H9 (cell line): ENCODE results near the gene FAM13A. TPM values are rescaled to one million over a fixed set of nuclear protein-coding genes. Genes with fewer than 3 reads are reported as not detected.

ENCODE experiments used
- DNase-seq: peaks from one replicate; pipeline ENCODE4 v3.0.0-alpha.2; 2017
- H2AFZ ChIP-seq: one replicate; pipeline ENCODE4 v1.6.1; 2013; ENCODE audit warnings: mild to moderate bottlenecking, low read length, control low read depth, moderate library complexity
- H2AK5ac ChIP-seq: 2 replicates; pipeline ENCODE4 v1.6.1; 2013; ENCODE audit warnings: low read length, control low read depth, mixed read lengths; ENCODE audit not compliant: insufficient read length
- H2BK120ac ChIP-seq: one replicate; pipeline ENCODE4 v1.6.1; 2013; ENCODE audit warnings: low read depth, mild to moderate bottlenecking, low read length, control low read depth, inconsistent platforms; ENCODE audit not compliant: poor library complexity, severe bottlenecking
- H2BK12ac ChIP-seq: 2 replicates; pipeline ENCODE4 v1.6.1; 2013; ENCODE audit warnings: low read length, control low read depth, mixed read lengths, low read depth; ENCODE audit not compliant: insufficient read length
- H2BK15ac ChIP-seq: 2 replicates; pipeline ENCODE4 v1.6.1; 2013; ENCODE audit warnings: low read depth, low read length, control low read depth
- H2BK20ac ChIP-seq: one replicate; pipeline ENCODE4 v1.6.1; 2013; ENCODE audit warnings: low read depth, mild to moderate bottlenecking, low read length, control low read depth, inconsistent platforms; ENCODE audit not compliant: poor library complexity, severe bottlenecking
- H2BK5ac ChIP-seq: 2 replicates; pipeline ENCODE4 v1.6.1; 2013; ENCODE audit warnings: low read length, control low read depth, mixed read lengths; ENCODE audit not compliant: insufficient read length
- H3K14ac ChIP-seq: 2 replicates; pipeline ENCODE4 v1.6.1; 2013; ENCODE audit warnings: low read length, control low read depth; ENCODE audit not compliant: insufficient read depth
- H3K18ac ChIP-seq: 2 replicates; pipeline ENCODE4 v1.6.1; 2013; ENCODE audit warnings: low read depth, mild to moderate bottlenecking, mixed read lengths, low read length, control low read depth; ENCODE audit not compliant: insufficient read length
- H3K23ac ChIP-seq: 2 replicates; pipeline ENCODE4 v1.6.1; 2013; ENCODE audit warnings: low read length, control low read depth, mixed read lengths, low read depth; ENCODE audit not compliant: insufficient read length
- H3K23me2 ChIP-seq: 2 replicates; pipeline ENCODE4 v1.6.1; 2013; ENCODE audit warnings: low read depth, mild to moderate bottlenecking, mixed read lengths, low read length, control low read depth; ENCODE audit not compliant: insufficient read length, poor library complexity, severe bottlenecking
- H3K27ac ChIP-seq: 2 replicates; pipeline ENCODE4 v1.5.1; 2013; ENCODE audit warnings: low read length, control low read depth, mixed read lengths, low read depth; ENCODE audit not compliant: insufficient read length
- H3K27me3 ChIP-seq: 2 replicates; pipeline ENCODE4 v1.6.1; 2013; ENCODE audit warnings: low read length, control low read depth, inconsistent platforms; ENCODE audit not compliant: insufficient read depth
- H3K4ac ChIP-seq: 2 replicates; pipeline ENCODE4 v1.6.1; 2013; ENCODE audit warnings: low read depth, mild to moderate bottlenecking, control low read depth, inconsistent platforms, low read length, moderate library complexity
- H3K4me1 ChIP-seq: 2 replicates; pipeline ENCODE4 v1.6.1; 2013; ENCODE audit warnings: low read length, control low read depth, inconsistent platforms; ENCODE audit not compliant: insufficient read depth
- H3K4me2 ChIP-seq: 2 replicates; pipeline ENCODE4 v1.6.1; 2013; ENCODE audit warnings: low read length, control low read depth, mixed read lengths; ENCODE audit not compliant: insufficient read length, insufficient read depth
- H3K56ac ChIP-seq: 2 replicates; pipeline ENCODE4 v1.6.1; 2013; ENCODE audit warnings: low read depth, mild to moderate bottlenecking, mixed read lengths, low read length, control low read depth; ENCODE audit not compliant: insufficient read length
- H3K79me1 ChIP-seq: 2 replicates; pipeline ENCODE4 v1.6.1; 2013; ENCODE audit warnings: low read depth, mild to moderate bottlenecking, moderate library complexity, low read length, control low read depth, inconsistent platforms; ENCODE audit not compliant: insufficient read depth, poor library complexity, severe bottlenecking
- H3K79me2 ChIP-seq: 2 replicates; pipeline ENCODE4 v1.6.1; 2013; ENCODE audit warnings: low read length, control low read depth, inconsistent platforms; ENCODE audit not compliant: insufficient read depth
- H3K9ac ChIP-seq: 2 replicates; pipeline ENCODE4 v1.6.1; 2013; ENCODE audit warnings: low read length, control low read depth, mixed read lengths; ENCODE audit not compliant: insufficient read length; ENCODE audit errors: extremely low read depth
- H3K9me3 ChIP-seq: one replicate; pipeline ENCODE4 v1.6.1; 2013; ENCODE audit warnings: low read depth, low read length, inconsistent platforms; ENCODE audit not compliant: control insufficient read depth
- H3T11ph ChIP-seq: one replicate; pipeline ENCODE4 v1.6.1; 2013; ENCODE audit warnings: mild to moderate bottlenecking, low read length, control low read depth, inconsistent platforms
- H4K20me1 ChIP-seq: one replicate; pipeline ENCODE4 v1.6.1; 2013; ENCODE audit not compliant: control insufficient read depth, insufficient read length, insufficient read depth
- H4K5ac ChIP-seq: 2 replicates; pipeline ENCODE4 v1.6.1; 2013; ENCODE audit warnings: low read depth, mild to moderate bottlenecking, mixed read lengths, low read length, control low read depth; ENCODE audit not compliant: insufficient read length
- H4K8ac ChIP-seq: replicated peaks from 2 replicates; pipeline ENCODE4 v1.6.1; 2013; ENCODE audit warnings: low read length, control low read depth, mixed read lengths, low read depth; ENCODE audit not compliant: insufficient read length
- H4K91ac ChIP-seq: 2 replicates; pipeline ENCODE4 v1.6.1; 2013; ENCODE audit warnings: low read depth, mild to moderate bottlenecking, moderate library complexity, mixed read lengths, low read length, control low read depth; ENCODE audit not compliant: insufficient read length
- H3K27ac Mint-ChIP-seq, 3 experiments: 2 replicates in 2 of 3; 3 replicates in 1 of 3; pipeline ENCODE4 v1.8.0; 2020 to 2021; ENCODE audit warnings: mixed read lengths in 3 of 3, mild to moderate bottlenecking in 1 of 3, moderate library complexity in 1 of 3
- H3K27me3 Mint-ChIP-seq: 2 replicates; pipeline ENCODE4 v1.8.0; 2021; ENCODE audit warnings: low read depth, mild to moderate bottlenecking, moderate library complexity, mixed read lengths
- H3K36me3 Mint-ChIP-seq, 3 experiments: 2 replicates in 2 of 3; 3 replicates in 1 of 3; pipeline ENCODE4 v1.8.0; 2020 to 2021; ENCODE audit warnings: low read depth in 3 of 3, mixed read lengths in 3 of 3; ENCODE audit not compliant: insufficient read depth in 1 of 3
- H3K4me1 Mint-ChIP-seq, 2 experiments: 2 replicates each; pipeline ENCODE4 v1.8.0; 2020; ENCODE audit warnings: mixed read lengths in 2 of 2
- H3K4me3 Mint-ChIP-seq, 2 experiments: 2 replicates in 1 of 2; 3 replicates in 1 of 2; pipeline ENCODE4 v1.8.0; 2020 to 2021; ENCODE audit warnings: mild to moderate bottlenecking in 2 of 2, mixed read lengths in 2 of 2, moderate library complexity in 1 of 2
- H3K9me3 Mint-ChIP-seq, 2 experiments: 2 replicates in 1 of 2; 3 replicates in 1 of 2; pipeline ENCODE4 v1.8.0; 2020; ENCODE audit warnings: mild to moderate bottlenecking in 2 of 2, mixed read lengths in 2 of 2, moderate library complexity in 1 of 2
- WGBS: extraction: QIAGEN DNeasy Blood & Tissue Kit; methylation state at CpG from one replicate; pipeline ENCODE4 v1.1.7; 2013; ENCODE audit warnings: missing lambda C conversion rate, low lambda C conversion rate, mixed read lengths; ENCODE audit not compliant: insufficient read length; ENCODE audit errors: extremely low coverage; 5-methylcytosine and 5-hydroxymethylcytosine counted together
- total RNA-seq: library from RNA; stranded (reverse); gene quantifications from 2 replicates; pipeline ENCODE4 v1.2.1, GENCODE V29; 2021
- TF ChIP-seq, protein P1 (sequence below): fragments of 200-600 bp; sonication (generic); conservative IDR thresholded peaks from 3 replicates; pipeline ENCODE4 v1.8.0; 2021; ENCODE audit warnings: antibody characterized with exemption, mild to moderate bottlenecking

FAM13A gene
- total RNA-seq, 1 experiment from 2014 or later, result 12.7 TPM

- H2BK12ac ChIP-seq, result no peak overlapping the region
- H3K4me2 ChIP-seq, result no peak overlapping the region
- no peaks in the 10 kb centered on the region for H3K27me3 Mint-ChIP-seq
Measured at GRCh38 chr4:88858752-88859151, 198.2 kb downstream of the FAM13A start.

More at GRCh38 chr4:88858752-88859151, 198.2 kb downstream of the FAM13A start:
- Histone ChIP-seq H3K18ac (no peak overlapping the region), H3K4me1 (no peaks in the 10 kb centered on the region), H2AK5ac (no peak overlapping the region), H2BK15ac (no peak overlapping the region), H2BK20ac (no peak overlapping the region), H3K56ac (no peak overlapping the region), H4K91ac (no peak overlapping the region), H3T11ph (no peak overlapping the region), H3K79me1 (no peaks in the 10 kb centered on the region), H3K23me2 (no peaks in the 10 kb centered on the region), H3K14ac (no peak overlapping the region), H3K23ac (no peak overlapping the region), H4K8ac (no peak overlapping the region), H3K9me3 (no peaks in the 10 kb centered on the region), H3K4ac (no peak overlapping the region), H3K79me2 (no peaks in the 10 kb centered on the region), H3K27ac (no peak overlapping the region), H2AFZ (no peak overlapping the region), H4K20me1 (no peaks in the 10 kb centered on the region), H2BK120ac (no peak overlapping the region), H3K9ac (no peak overlapping the region), H3K27me3 (no peaks in the 10 kb centered on the region), H2BK5ac (no peak overlapping the region), H4K5ac (no peak overlapping the region)
- WGBS, result no CpG with 5 or more reads among the region's 2 CpGs
- no peak for DNase-seq
- peaks cover 4 to 8% of the 10 kb centered on the region in 2 experiments for H3K4me1 Mint-ChIP-seq
- H3K27ac Mint-ChIP-seq, result no peak overlapping the region; a peak in 1 of 7 replicates
- no peaks in the 10 kb centered on the region for H3K36me3 Mint-ChIP-seq
- TF ChIP-seq, protein P1, sequence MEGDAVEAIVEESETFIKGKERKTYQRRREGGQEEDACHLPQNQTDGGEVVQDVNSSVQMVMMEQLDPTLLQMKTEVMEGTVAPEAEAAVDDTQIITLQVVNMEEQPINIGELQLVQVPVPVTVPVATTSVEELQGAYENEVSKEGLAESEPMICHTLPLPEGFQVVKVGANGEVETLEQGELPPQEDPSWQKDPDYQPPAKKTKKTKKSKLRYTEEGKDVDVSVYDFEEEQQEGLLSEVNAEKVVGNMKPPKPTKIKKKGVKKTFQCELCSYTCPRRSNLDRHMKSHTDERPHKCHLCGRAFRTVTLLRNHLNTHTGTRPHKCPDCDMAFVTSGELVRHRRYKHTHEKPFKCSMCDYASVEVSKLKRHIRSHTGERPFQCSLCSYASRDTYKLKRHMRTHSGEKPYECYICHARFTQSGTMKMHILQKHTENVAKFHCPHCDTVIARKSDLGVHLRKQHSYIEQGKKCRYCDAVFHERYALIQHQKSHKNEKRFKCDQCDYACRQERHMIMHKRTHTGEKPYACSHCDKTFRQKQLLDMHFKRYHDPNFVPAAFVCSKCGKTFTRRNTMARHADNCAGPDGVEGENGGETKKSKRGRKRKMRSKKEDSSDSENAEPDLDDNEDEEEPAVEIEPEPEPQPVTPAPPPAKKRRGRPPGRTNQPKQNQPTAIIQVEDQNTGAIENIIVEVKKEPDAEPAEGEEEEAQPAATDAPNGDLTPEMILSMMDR, result no peak
- no peaks in the 10 kb centered on the region for H3K9me3 Mint-ChIP-seq
- no peak overlapping the region for H3K4me3 Mint-ChIP-seq
